Subcutaneous abdominal adipose tissue (tissue), 5 donors: ENCODE results near the gene LAMB1.

Source experiments
- H3K27ac ChIP-seq: one replicate; pipeline ENCODE4 v1.7.0; 2013; ENCODE audit warnings: low read depth, mild to moderate bottlenecking, inconsistent platforms, low read length, moderate library complexity
- H3K27me3 ChIP-seq, 5 donors: one replicate each; pipeline ENCODE4 v1.7.0; 2013; ENCODE audit warnings: low read length in 5 of 5, inconsistent platforms in 1 of 5; ENCODE audit not compliant: control insufficient read depth in 5 of 5, insufficient read depth in 4 of 5
- H3K36me3 ChIP-seq, 5 donors: one replicate each; pipeline ENCODE4 v1.7.0; 2013; ENCODE audit warnings: low read length in 5 of 5; ENCODE audit not compliant: control insufficient read depth in 5 of 5, insufficient read depth in 5 of 5
- H3K4me1 ChIP-seq, 5 donors: one replicate each; pipeline ENCODE4 v1.7.0; 2013; ENCODE audit warnings: low read length in 5 of 5, mild to moderate bottlenecking in 3 of 5, moderate library complexity in 1 of 5; ENCODE audit not compliant: control insufficient read depth in 5 of 5, insufficient read depth in 5 of 5
- H3K4me3 ChIP-seq, 5 donors: one replicate each; pipeline ENCODE4 v1.7.0; 2013; ENCODE audit warnings: low read length in 5 of 5, low read depth in 1 of 5
- H3K9ac ChIP-seq, 5 donors: one replicate each; pipeline ENCODE4 v1.7.0; 2013; ENCODE audit warnings: low read length in 5 of 5, mild to moderate bottlenecking in 4 of 5, moderate library complexity in 3 of 5
- H3K9me3 ChIP-seq, 5 donors: one replicate each; pipeline ENCODE4 v1.7.0; 2013; ENCODE audit warnings: low read length in 5 of 5; ENCODE audit not compliant: control insufficient read depth in 5 of 5
- donor health status: healthy.
- donor health status: healthy.
- donor health status: healthy.
- donor health status: healthy.
- donor health status: healthy.

The LAMB1 gene

DNA sequence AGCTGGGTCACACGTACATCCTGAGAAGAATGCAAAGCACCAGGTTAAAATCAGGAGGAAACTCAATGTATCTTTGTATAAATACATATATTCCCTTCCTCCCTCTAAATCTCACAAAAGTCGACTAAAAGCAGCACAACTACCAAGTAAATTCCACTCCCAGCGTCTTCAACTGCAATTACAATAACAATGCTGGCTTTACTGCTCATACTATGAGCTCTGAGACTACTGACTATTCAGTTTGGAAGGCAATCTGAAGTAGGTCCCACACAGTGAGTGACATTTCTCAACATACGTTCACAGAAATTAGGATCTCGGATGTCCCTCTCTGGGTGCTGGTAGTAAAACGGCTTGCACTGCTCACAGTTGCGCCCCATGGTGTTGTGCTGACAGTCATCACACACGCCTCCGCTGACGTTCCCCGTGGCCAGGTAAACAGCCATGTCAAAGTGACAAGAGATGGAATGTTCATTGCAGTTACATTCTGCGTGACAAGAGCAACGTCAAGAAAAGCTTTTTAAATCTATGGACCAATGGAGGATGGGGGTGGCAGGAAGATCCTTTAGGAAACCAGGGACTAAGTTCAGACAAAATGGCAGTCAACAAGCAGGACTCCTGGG, 27.5 kb downstream of the LAMB1 start:
- Histone ChIP-seq H3K27me3 (no peaks in the 10 kb centered on the region), H3K9ac (no peak overlapping the region), H3K4me1 (peaks cover 16 to 58% (median 46%) of the 10 kb centered on the region in 5 donors), H3K36me3 (peaks cover 16 to 49% (median 37%) of the 10 kb centered on the region in 5 donors), H3K9me3 (no peaks in the 10 kb centered on the region), H3K27ac (peak overlapping the region; percentile 42), H3K4me3 (no peak overlapping the region)

DNA sequence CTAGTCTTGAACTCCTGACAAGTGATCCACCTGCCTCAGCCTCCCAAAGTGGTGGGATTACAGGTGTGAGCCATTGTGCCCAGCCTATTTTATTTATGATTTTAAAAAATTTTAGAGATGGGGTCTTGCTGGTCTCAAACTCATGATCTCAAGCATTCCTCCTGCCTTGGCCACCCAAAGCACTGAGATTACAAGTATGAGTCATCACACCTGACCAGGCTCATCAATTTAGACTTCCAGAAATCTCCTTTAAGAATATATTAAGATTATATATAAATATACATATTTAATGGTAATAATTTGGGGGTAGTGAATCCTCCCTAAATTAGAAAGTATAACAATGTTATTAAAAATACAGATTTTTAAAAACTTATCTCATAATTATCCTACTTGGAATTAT, 29.1 kb downstream of the LAMB1 start:
- Histone ChIP-seq H3K9ac (no peak overlapping the region), H3K27me3 (no peaks in the 10 kb centered on the region), H3K27ac (peak overlapping the region; percentile 86), H3K36me3 (peaks cover 13 to 44% (median 31%) of the 10 kb centered on the region in 5 donors), H3K9me3 (no peaks in the 10 kb centered on the region), H3K4me1 (peaks cover 16 to 61% (median 45%) of the 10 kb centered on the region in 5 donors), H3K4me3 (no peak overlapping the region)

DNA sequence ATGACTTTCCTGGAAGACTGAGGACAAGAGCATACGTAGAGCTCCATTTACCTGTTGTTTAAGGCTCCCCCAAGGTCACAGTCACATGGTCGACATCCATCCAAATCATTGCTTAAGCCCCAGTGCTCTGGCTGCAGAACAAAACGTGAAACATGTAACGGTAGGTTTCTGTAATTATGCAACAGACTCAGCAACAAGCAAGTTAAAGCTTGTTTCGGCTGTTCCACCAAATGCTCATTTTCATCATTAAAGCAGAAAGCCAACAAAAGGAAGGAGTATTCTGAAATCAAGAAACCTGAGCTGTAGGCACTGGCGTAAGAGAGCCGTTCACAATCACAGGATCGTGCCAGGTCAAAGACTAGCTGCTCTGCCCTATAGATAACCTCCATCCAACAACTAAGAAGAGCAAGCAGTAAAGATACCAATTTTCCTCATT, 30.0 kb downstream of the LAMB1 start:
- Histone ChIP-seq H3K27ac (peak overlapping the region; percentile 86), H3K4me3 (no peak overlapping the region), H3K9me3 (no peaks in the 10 kb centered on the region), H3K9ac (no peak overlapping the region), H3K27me3 (no peaks in the 10 kb centered on the region), H3K4me1 (peaks cover 16 to 60% (median 41%) of the 10 kb centered on the region in 5 donors), H3K36me3 (peaks cover 13 to 47% (median 29%) of the 10 kb centered on the region in 5 donors)

DNA sequence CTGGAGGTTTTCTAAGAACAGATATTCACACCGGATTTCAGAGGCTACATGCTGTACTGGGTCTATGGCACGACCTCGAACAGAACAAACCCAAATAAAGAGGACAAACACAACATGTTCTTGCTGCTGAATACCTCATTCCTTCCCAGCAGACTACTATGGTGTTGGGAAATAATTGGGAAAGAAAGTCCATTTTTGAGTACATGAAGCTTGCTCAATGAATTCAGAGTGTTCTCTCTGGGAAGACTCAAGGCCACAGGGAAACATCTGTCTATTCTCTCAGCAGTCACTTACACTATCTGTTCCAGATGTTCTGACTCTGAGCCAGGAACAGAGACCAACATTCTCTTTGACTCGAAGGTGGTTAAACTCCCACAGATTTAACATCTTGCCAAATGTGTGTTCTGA, 30.9 kb downstream of the LAMB1 start:
- Histone ChIP-seq H3K4me3 (no peak overlapping the region), H3K27me3 (no peaks in the 10 kb centered on the region), H3K9me3 (no peaks in the 10 kb centered on the region), H3K27ac (peak overlapping the region; percentile 86), H3K36me3 (peaks cover 13 to 40% (median 24%) of the 10 kb centered on the region in 5 donors), H3K9ac (peak overlapping the region in 3 of 5 donors; percentile 14 to 69 (median 16)), H3K4me1 (peaks cover 16 to 67% (median 41%) of the 10 kb centered on the region in 5 donors)

DNA sequence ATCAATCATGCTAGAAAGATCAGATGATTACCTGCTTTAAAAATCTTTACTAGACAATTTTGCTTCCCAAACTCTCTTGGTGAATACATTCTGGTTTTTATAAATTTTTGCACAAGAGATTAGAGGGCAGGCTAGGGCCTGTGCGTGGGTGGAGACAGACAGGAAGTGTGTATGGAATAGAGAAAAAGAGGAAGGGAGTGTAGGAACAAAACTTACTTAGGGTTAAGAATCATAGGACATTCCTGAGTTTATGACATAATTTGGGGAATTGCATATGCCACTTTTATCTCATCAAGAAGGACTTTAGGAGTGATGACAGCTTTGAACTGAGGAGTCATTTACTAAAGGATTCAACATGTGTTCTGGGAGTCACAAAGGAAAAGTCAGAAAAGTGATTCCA, 31.3 kb downstream of the LAMB1 start:
- H3K27me3 ChIP-seq, result no peaks in the 10 kb centered on the region
- peak overlapping the region; percentile 86 for H3K27ac ChIP-seq
- H3K4me1 ChIP-seq, result peaks cover 16 to 71% (median 44%) of the 10 kb centered on the region in 5 donors
- no peaks in the 10 kb centered on the region for H3K9me3 ChIP-seq
- H3K36me3 ChIP-seq, result peaks cover 9 to 35% (median 21%) of the 10 kb centered on the region in 5 donors
- peak overlapping the region in 3 of 5 donors; percentile 14 to 69 (median 16) for H3K9ac ChIP-seq
- no peak overlapping the region for H3K4me3 ChIP-seq

DNA sequence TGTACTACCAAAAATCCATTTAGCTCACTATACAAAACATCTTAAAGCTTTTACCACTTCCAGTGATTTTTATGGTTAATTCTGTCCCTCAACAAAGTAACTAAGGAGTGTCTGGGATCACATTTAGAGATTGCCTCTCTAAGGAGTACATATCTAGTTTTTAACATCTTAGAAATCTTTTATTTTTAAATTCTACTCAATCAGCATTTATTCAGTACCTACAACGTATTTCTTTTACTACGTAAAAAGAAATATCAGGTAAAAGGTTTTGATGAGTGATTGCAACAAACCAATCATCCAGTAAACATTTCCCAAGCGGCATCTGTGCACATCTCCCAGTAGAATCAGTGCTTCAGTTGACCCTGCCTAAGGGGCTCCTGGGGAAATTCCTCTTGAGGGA, 31.9 kb downstream of the LAMB1 start:
- H3K36me3 ChIP-seq, result peaks cover 7 to 30% (median 16%) of the 10 kb centered on the region in 5 donors
- no peaks in the 10 kb centered on the region for H3K9me3 ChIP-seq
- peak overlapping the region; percentile 86 for H3K27ac ChIP-seq
- H3K27me3 ChIP-seq, result no peaks in the 10 kb centered on the region
- peaks cover 16 to 69% (median 46%) of the 10 kb centered on the region in 5 donors for H3K4me1 ChIP-seq
- H3K9ac ChIP-seq, result peak overlapping the region in 1 of 5 donors; percentile 69
- H3K4me3 ChIP-seq, result no peak overlapping the region

DNA sequence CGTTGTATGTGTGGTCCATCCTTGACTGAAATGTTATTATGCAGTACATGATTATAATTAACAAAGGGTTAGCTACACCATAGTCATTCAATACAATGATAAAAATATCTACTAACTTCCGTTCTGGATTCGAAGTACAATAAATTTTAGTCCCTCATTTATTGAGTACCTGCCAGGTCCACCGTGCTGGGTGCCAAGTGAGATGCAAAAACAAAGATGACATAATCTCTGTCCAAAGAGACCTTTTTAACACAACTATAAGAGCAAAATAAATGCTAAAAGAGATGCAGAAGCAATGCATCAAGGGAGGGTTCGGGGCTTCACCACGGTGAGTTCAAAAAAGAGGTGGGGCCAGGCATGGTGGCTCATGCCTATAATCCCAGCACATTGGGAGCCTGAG, 33.1 kb downstream of the LAMB1 start:
- peaks cover 16 to 57% (median 46%) of the 10 kb centered on the region in 5 donors for H3K4me1 ChIP-seq
- H3K27ac ChIP-seq, result peak overlapping the region; percentile 32
- H3K36me3 ChIP-seq, result peaks cover 1 to 20% (median 6%) of the 10 kb centered on the region in 5 donors

DNA sequence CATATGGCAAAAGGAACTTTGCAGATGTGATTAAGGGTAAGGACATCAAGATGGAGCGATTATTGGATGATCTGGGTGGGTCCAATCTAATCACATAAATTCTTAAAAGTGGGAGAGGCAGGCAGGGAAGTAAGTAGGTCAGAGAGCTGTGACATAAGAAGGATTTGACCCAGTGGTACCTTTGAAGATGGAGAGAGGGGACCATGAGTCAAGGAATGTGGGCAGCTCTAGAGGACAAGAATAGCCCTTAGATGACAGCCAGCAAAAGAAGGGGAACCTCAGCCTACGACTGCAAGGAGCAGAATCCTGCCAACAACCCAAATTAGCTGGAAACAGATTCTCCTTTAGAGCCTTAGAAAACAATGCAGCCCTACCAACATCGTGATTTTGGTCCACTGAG, 34.5 kb downstream of the LAMB1 start:
- no peak overlapping the region for H3K4me3 ChIP-seq
- H3K9ac ChIP-seq, result no peak overlapping the region
- peaks cover 16 to 50% (median 42%) of the 10 kb centered on the region in 5 donors for H3K4me1 ChIP-seq
- no peaks in the 10 kb centered on the region for H3K9me3 ChIP-seq
- no peak overlapping the region for H3K27ac ChIP-seq
- peaks cover 1 to 29% (median 15%) of the 10 kb centered on the region in 5 donors for H3K36me3 ChIP-seq
- H3K27me3 ChIP-seq, result no peaks in the 10 kb centered on the region

More for the DNA sequence above, 33.1 kb downstream of the LAMB1 start:
- Histone ChIP-seq H3K27me3 (no peaks in the 10 kb centered on the region), H3K4me3 (no peak overlapping the region), H3K9ac (no peak overlapping the region), H3K9me3 (no peaks in the 10 kb centered on the region)

DNA sequence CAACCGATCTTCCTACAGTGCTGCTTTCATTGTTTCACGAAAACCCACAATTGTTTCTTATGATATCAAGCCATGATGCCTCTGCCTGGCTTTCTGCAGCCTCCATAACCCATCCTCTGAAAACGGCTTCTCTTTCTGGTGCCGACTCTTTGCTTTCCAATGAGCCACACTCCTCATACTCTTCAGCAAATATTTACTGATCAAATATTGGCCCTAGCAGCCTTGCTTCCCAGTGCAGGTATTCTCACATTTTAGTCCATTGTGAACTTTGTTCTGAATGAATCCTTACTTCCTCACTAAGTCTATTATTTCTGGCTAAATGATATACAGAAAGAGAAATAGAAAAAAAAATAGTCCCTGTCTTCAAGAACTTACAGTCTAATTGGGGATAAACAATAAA, 35.5 kb downstream of the LAMB1 start:
- Histone ChIP-seq H3K4me3 (no peak overlapping the region), H3K36me3 (peaks cover 5 to 34% (median 18%) of the 10 kb centered on the region in 5 donors), H3K27me3 (no peaks in the 10 kb centered on the region), H3K9me3 (no peaks in the 10 kb centered on the region), H3K4me1 (peaks cover 11 to 40% (median 32%) of the 10 kb centered on the region in 5 donors), H3K9ac (no peak overlapping the region), H3K27ac (no peak overlapping the region)

DNA sequence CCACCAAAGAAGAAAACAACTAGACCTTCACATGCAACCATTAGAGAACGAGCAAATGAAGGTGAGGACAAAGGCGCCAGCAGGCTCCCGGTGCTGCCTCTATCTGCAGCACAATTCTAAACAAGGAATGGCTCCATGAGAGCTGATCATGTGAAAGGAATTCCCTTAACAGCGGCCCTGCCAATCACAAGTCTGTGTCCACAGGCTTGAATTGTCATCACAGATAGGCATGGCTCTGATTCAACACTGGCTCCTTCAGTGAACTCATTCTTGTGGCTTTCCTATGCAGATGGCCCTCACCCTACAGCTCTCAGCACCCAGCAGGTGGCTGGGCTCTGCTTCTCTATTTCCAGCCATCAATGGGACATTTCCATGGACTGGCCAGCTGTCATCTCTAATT, 36.2 kb downstream of the LAMB1 start:
- no peaks in the 10 kb centered on the region for H3K9me3 ChIP-seq
- peaks cover 5 to 36% (median 26%) of the 10 kb centered on the region in 5 donors for H3K4me1 ChIP-seq
- H3K4me3 ChIP-seq, result no peak overlapping the region
- H3K27ac ChIP-seq, result no peak overlapping the region
- no peaks in the 10 kb centered on the region for H3K27me3 ChIP-seq
- H3K36me3 ChIP-seq, result peaks cover 5 to 39% (median 23%) of the 10 kb centered on the region in 5 donors
- H3K9ac ChIP-seq, result no peak overlapping the region
